NOMO-1 treated with DMSO at 0.1 percent for 48 hours (cell line): Measurements from ENCODE around the gene ABCA13.

ENCODE experiments used
- DNase-seq: peaks from one replicate; lab custom pipeline; 2025; ENCODE audit not compliant: unreplicated experiment; lab: John Stamatoyannopoulos, UW

ABCA13 gene

GRCh38 chr7:48363174-48363573, 191.9 kb downstream of the ABCA13 start:
- no peak for DNase-seq

GRCh38 chr7:48365010-48365409, 193.8 kb downstream of the ABCA13 start:
- no peak for DNase-seq

GRCh38 chr7:48366096-48366495, 194.8 kb downstream of the ABCA13 start:
- DNase-seq = no peak

- no peak for DNase-seq
Observed at GRCh38 chr7:48376263-48376662, 205.0 kb downstream of the ABCA13 start.

DNA sequence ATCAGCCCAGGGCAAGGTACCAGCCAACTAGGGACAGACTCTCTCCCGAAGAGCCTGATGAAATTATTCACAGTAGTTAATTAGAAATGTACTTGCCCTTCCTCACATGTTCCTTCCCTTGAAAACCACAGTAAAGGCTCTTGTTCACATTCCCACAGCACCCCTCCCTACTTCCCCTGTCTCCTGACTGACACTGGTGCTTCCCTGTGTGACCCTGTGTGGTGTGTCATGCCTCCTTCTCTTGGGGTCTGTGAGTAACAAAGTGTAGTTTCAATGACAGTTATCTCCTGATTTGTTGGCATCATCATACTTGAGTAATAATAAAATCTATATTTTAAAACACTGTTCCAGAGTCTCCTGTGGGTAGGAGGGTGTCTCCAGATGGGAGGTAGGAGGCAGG, 209.7 kb downstream of the ABCA13 start:
- DNase-seq = no peak

DNA sequence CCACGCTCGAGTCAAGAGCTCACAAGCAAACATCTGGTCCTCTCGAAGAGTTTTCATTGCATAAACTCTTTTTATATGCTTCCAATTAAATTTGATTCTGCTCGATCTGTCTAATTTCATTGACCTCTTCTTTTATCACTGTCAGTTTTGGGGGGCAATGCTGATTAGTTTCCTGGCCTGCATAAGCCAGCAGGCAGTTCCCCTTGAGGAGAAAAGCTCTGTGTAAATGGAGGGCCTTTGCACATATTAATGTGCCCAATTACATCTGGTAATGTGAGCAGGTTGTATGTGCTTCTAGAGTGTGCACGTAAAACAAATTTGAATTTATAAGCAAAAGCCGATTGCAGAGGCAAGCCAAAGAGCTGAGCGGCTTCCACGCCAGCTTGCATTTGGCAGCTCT, 210.3 kb downstream of the ABCA13 start:
- DNase-seq = no peak

DNA sequence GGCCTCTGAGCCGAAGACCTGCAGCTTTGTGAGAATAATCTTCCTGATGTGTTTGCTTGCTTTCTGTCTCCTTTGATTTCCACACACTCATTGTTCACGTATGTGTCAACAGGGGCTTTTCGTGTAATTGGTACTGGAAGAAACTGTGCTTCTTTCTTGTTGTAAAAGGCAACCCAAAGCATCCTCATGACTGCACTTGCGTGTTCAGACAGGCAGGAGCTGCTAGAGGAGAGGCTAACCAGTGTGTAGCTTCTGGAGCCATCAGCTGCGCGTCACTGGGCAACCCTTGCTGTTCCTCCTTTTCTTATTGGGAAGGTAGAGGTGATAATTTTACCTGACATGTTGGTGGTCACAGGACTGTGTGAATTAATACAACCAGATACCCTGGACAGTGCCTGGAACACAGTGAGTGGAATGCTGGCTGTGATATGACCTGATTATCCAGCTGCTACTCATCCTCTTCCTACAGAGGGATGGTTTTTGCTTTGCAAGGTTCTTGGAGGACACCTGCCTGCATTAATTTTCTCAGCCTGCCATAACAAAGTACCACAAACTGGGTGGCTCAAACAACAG, 213.0 kb downstream of the ABCA13 start:
- DNase-seq = no peak

- DNase-seq = no peak
Observed at GRCh38 chr7:48387932-48388331, 216.7 kb downstream of the ABCA13 start.

GRCh38 chr7:48388911-48389310, 217.7 kb downstream of the ABCA13 start:
- no peak for DNase-seq

GRCh38 chr7:48389977-48390376, 218.7 kb downstream of the ABCA13 start:
- DNase-seq = peak; percentile 87

GRCh38 chr7:48390388-48391327, 219.4 kb downstream of the ABCA13 start:
- peak; percentile 76 for DNase-seq

GRCh38 chr7:48398191-48398590, 226.9 kb downstream of the ABCA13 start:
- DNase-seq = no peak

DNA sequence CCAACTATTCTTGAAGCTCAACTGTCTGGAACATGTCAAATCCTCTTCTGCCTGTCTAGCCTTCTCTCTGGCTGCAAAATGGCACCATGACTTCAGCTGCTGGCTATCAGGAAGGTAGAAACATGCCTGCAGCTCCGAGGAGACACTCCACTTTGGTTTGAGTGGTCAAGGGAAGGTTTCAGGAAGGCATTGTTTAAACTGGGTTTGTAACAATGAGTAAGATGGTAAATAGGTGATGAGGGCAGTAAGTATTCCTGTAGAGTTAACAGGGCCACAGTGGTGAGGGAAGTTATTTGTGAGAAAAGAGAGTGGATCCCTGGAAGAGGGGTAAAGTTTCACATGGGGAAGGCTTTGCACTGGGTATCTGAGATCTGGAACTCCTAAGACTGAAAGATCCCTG, 231.5 kb downstream of the ABCA13 start:
- DNase-seq = no peak

- no peak for DNase-seq
Observed at GRCh38 chr7:48408731-48409130, 237.5 kb downstream of the ABCA13 start.

- no peak for DNase-seq
Observed at GRCh38 chr7:48411619-48412018, 240.4 kb downstream of the ABCA13 start.

DNA sequence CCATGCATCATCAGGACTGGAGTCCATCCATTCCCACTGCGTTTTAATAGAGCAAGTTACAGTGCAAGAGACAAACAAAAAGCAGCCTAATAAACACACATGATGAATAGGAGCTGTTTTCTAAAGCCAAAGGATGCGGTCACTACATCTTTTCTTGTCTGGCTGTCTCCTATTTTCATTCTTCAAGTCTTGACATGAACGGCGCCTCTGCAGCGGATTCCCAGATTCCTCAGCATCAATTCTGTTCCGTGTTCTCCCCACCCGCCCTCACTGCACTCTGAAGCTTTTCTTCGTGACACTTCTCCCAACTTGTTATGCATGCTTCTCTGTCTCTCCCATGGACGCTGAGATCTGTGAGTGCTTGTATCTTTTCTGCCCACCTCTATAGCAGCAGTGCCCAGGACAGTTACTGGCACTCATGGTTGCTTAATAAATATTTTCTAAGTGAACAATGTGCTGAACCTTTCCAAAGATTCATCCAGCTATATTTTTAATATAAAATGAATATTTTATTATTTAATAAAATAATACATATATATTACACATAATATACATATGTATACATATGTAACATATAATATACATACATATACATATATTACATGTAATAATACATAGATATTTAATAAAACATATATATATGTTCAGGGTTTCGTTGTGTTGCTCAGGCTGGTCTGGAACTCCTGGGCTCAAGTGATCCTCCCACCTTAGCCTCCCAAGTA, 242.9 kb downstream of the ABCA13 start:
- DNase-seq = no peak

- no peak for DNase-seq
Observed at GRCh38 chr7:48416327-48416908, 245.2 kb downstream of the ABCA13 start.

DNA sequence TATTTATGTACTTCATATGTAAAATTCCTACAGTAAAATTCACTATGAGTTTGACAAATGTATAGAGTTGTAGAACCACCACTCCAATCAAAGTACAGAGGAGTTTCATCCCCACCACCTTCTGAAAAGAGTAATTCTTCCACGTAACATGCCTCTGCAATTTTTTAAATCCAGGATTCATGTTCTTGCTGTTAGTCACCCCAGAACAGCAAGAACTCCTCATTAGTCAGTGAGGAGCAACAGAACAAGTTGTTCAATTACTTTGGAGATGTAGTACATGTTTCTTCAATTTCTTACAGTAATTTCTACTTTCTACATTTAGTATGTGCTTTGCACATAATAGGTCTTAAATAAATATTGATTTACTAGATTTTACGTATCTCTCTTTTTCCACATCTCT, 248.1 kb downstream of the ABCA13 start:
- no peak for DNase-seq

DNA sequence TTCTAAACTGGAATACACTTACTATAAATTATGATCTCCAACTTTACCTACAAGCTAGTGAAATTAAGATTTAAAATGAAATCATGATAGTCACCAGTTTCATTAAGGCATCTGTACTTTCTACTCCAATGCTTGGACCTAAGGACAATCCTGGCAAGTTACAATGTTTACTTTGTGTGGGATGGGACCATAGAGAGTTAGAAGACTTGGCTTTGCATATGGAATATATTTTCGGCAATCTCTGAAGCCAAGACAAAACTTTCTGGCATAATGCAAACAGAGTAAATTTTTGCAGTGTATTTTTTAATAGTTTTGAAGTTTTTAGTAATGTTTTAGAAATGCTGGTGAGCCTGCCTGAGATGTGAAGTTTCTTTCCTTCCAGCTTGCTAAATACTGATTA, 248.9 kb downstream of the ABCA13 start:
- DNase-seq = no peak

- no peak for DNase-seq
Observed at GRCh38 chr7:48421357-48421756, 250.1 kb downstream of the ABCA13 start.

GRCh38 chr7:48424731-48425130, 253.5 kb downstream of the ABCA13 start:
- DNase-seq = peak; percentile 46
